Kidney (tissue), 14 donors: ENCODE results near the gene RRM2. TPM values are rescaled to one million over a fixed set of nuclear protein-coding genes. Genes with fewer than 3 reads are reported as not detected.

Experiments
- DNase-seq, 5 donors: peaks; one replicate each; pipeline ENCODE4 v3.0.0-alpha.2; 2013 to 2020
- FAIRE-seq: peaks from 2 replicates; lab custom pipeline; 2012; peaks lifted over from hg19 to GRCh38; lab: Jason Lieb, UNC
- H3K27ac ChIP-seq, 2 donors: one replicate each; pipeline ENCODE4 v1.7.0; 2013; ENCODE audit warnings: low read depth in 2 of 2, low read length in 2 of 2, inconsistent platforms in 1 of 2
- H3K27me3 ChIP-seq: one replicate; pipeline ENCODE4 v1.7.1; 2013; ENCODE audit warnings: low read length, inconsistent platforms; ENCODE audit not compliant: control insufficient read depth, insufficient read depth
- H3K36me3 ChIP-seq, 3 donors: one replicate each; pipeline versions ENCODE4 v1.7.0 to v1.7.1; 2013; ENCODE audit warnings: low read length in 3 of 3, control low read depth in 1 of 3, inconsistent platforms in 1 of 3; ENCODE audit not compliant: insufficient read depth in 3 of 3, control insufficient read depth in 2 of 3
- H3K4me1 ChIP-seq, 3 donors: one replicate each; pipeline versions ENCODE4 v1.7.0 to v1.7.1; 2013; ENCODE audit warnings: low read length in 3 of 3, inconsistent platforms in 1 of 3, low read depth in 1 of 3; ENCODE audit not compliant: control insufficient read depth in 2 of 3, insufficient read depth in 2 of 3
- H3K4me3 ChIP-seq, 3 donors: one replicate each; pipeline versions ENCODE4 v1.7.0 to v1.8.1; 2013; ENCODE audit warnings: low read length in 3 of 3, control low read depth in 1 of 3, inconsistent platforms in 1 of 3
- H3K9ac ChIP-seq, 3 donors: one replicate each; pipeline versions ENCODE4 v1.7.0 to v1.7.1; 2013; ENCODE audit warnings: low read length in 3 of 3, control low read depth in 1 of 3, inconsistent platforms in 1 of 3
- H3K9me3 ChIP-seq, 3 donors: one replicate each; pipeline versions ENCODE4 v1.7.0 to v1.7.1; 2013; ENCODE audit warnings: low read length in 3 of 3, control low read depth in 1 of 3, inconsistent platforms in 1 of 3; ENCODE audit not compliant: control insufficient read depth in 2 of 3, insufficient read depth in 1 of 3
- CTCF ChIP-seq: IDR thresholded peaks from 3 replicates; pipeline ENCODE4 v1.5.1; 2012; ENCODE audit warnings: mild to moderate bottlenecking, moderate library complexity, borderline replicate concordance; ENCODE audit not compliant: insufficient read depth; ENCODE audit errors: extremely low read depth
- intact Hi-C: fragments of 100-400 bp; cut with DNase I; formaldehyde crosslinking; loops from one replicate; pipeline ENCODE4 v1.11.1; 2022
- polyA plus RNA-seq: library from polyadenylated mRNA; stranded (reverse); fragments of 350-450 nt; fragmentation: Illumina TruSeq; extraction: RNeasy Lipid Tissue Mini Kit (QIAGEN cat#74804); gene quantifications from one replicate; pipeline ENCODE4 v1.2.3, GENCODE V29; 2014; ENCODE audit warnings: low read depth, low replicate concordance; ENCODE audit not compliant: insufficient read depth
- total RNA-seq: library from RNA; stranded (reverse); fragmentation: NEBNext Ultra II Directional; extraction: Animal tissue kit (Norgen Biotek cat#: 25700); gene quantifications from one replicate; pipeline ENCODE4 v1.2.1, GENCODE V29; 2021
- donor health status: control.
- donor health status: control.
- donor health status: control.
- donor health status: control.
- donor health status: control.
- donor health status: DM: yes; HTN: yes; CAD: no.
- donor health status: Normal renal cell carcinoma (clear cell type).

RRM2 gene
- total and polyA plus RNA-seq, 2 donors from 2014 or later, result 3.6 to 5.5 TPM

GRCh38 chr2:10170256-10170655 is 47.7 kb downstream of the RRM2 start:
- DNase-seq (peak in 4 of 5 donors; percentile 43 to 62 (median 51)), FAIRE-seq (no peak)
- Histone ChIP-seq H3K9me3 (no peaks in the 10 kb centered on the region), H3K27me3 (no peaks in the 10 kb centered on the region), H3K9ac (no peak overlapping the region), H3K4me1 (no peaks in the 10 kb centered on the region), H3K36me3 (no peaks in the 10 kb centered on the region), H3K27ac (no peak overlapping the region), H3K4me3 (no peak overlapping the region)
- TF ChIP-seq CTCF, result no peak
- intact Hi-C loops, result no loop called here

DNA sequence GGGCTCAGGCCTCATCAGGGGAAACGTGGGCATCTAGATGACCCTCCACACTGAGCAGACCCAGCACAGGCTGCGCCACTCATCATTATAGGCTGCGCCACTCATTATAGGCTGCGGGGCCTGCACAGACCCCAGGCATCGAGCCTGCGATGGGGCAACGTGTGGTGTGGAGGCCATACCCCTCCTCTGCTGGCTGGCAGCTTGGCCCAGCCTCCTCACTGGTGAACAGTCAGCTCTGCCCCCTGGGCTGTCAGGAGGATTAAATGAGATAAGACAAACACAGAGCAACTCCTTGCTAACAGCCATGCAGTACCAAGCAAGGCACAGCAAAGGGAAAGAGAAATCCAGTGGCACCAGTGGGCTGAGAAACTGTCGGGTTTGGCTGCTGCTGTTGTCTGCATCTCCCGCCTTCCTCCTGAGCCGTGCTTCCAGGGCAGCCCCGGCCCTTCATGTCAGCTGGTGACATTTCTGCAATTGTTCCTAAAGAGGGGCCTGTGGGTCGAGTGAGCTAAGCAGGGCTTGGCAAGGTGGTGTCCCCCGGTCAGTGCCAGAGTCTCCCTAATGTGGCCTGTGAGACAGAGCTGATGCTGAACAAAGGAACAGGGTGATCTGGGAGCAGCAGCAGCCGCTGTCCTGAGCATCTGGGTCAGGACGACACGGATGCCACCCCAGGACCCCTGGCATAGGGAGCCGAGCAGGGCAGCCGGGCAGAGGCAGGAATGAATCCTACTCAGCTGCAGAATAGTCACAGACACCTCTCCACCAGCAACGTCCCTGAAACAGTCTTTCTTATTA is 48.7 kb downstream of the RRM2 start:
- Histone ChIP-seq H3K36me3 (no peaks in the 10 kb centered on the region), H3K9ac (no peak overlapping the region), H3K27ac (no peak overlapping the region), H3K4me1 (no peaks in the 10 kb centered on the region), H3K9me3 (no peaks in the 10 kb centered on the region), H3K27me3 (no peaks in the 10 kb centered on the region), H3K4me3 (no peak overlapping the region)
- TF ChIP-seq CTCF, result no peak
- no peak for FAIRE-seq
- intact Hi-C loops, result no loop called here
- DNase-seq, result peak in 1 of 5 donors; percentile 38

- no peak for TF ChIP-seq CTCF
- Histone ChIP-seq H3K9ac (no peak overlapping the region), H3K9me3 (no peaks in the 10 kb centered on the region), H3K27ac (no peak overlapping the region), H3K27me3 (no peaks in the 10 kb centered on the region), H3K4me3 (no peak overlapping the region), H3K4me1 (no peaks in the 10 kb centered on the region), H3K36me3 (no peaks in the 10 kb centered on the region)
- DNase-seq, result peak in 3 of 5 donors; percentile 41 to 64 (median 51)
- intact Hi-C loops, result no loop called here
- no peak for FAIRE-seq
Observed at GRCh38 chr2:10172033-10172871, 49.7 kb downstream of the RRM2 start.
